Fibroblast of gingiva (primary cell): ENCODE data around the gene CDC42.

Source experiments
- DNase-seq: peaks from one replicate; pipeline ENCODE4 v3.0.0-alpha.2; 2011; ENCODE audit warnings: low read depth

CDC42 gene

DNA sequence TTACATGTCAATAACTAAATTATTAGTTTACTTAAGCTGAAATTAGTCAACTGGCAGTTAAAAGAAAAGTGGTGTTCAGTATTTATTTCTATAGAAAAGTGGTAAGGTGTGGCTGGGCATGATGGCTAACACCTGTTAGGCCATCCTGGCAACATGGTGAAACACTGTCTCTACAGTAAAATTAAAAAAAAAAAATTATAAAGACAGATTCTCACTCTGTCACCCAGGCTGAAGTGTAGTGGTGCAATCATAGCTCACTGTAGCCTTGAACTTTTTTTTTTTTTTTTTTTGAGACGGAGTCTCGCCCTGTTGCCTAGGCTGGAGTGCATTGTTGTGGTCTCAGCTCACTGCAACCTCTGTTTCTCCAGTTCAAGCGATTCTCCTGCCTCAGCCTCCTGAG lies 57.5 kb downstream of the CDC42 start:
- no peak for DNase-seq

DNA sequence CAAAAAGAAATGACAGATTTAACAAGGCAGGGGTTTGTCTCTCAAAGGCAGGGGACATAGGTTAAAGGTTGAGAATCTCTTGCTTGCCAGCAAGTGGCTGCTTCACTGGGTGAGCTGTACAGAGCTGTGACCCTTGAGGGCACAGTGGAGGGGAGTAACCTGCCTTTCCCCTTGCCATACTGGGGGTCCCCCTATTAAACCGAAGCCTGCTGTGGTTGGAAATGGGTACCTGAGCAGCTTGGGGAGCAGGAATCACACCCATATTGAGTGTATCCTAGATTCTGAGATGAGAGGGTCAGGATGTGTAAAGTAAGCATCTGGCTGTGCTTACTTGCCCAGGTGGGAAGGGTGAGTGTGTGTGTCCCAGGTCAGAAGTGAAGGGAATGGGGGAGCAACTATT lies 58.6 kb downstream of the CDC42 start:
- no peak for DNase-seq

DNA sequence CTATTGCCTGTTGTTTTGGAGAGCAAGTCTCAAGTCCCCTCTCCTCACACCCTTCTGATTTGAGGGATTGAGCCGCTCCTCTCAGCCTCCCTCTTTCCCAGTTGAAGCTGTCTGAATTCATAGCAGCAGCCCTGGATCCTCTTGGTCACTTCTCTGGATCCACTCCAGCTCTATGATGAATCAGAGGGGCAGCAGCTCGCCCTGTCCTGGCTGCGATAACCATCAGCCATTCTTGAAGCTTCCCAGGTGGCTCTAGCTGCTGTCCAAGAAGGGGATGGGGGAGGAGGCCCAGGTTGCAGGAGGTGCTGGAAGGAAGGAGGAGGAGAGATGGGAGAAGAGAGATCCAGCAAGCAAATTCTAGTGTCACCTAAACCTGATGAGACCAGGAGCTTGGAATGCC lies 59.1 kb downstream of the CDC42 start:
- no peak for DNase-seq

DNA sequence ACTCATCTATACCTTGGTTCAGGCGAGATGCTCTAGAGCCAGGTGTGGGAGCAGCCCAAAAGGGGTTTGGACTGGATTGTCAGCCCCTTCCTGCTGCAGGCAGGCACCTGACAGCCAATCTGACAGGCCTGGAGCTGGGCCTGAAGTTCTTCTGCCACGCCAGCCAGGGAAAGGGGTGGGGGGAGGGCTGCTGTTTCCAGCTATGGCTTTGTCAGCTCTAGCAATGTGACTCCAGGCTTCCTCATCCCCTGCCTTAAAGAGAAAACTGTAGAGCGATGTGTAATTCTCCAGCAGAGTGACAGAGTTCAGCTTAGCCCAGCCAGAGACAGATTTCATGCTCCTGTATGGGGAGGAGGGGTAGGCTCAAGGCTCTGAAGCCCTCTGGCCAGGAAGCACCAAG lies 60.0 kb downstream of the CDC42 start:
- DNase-seq = no peak

DNA sequence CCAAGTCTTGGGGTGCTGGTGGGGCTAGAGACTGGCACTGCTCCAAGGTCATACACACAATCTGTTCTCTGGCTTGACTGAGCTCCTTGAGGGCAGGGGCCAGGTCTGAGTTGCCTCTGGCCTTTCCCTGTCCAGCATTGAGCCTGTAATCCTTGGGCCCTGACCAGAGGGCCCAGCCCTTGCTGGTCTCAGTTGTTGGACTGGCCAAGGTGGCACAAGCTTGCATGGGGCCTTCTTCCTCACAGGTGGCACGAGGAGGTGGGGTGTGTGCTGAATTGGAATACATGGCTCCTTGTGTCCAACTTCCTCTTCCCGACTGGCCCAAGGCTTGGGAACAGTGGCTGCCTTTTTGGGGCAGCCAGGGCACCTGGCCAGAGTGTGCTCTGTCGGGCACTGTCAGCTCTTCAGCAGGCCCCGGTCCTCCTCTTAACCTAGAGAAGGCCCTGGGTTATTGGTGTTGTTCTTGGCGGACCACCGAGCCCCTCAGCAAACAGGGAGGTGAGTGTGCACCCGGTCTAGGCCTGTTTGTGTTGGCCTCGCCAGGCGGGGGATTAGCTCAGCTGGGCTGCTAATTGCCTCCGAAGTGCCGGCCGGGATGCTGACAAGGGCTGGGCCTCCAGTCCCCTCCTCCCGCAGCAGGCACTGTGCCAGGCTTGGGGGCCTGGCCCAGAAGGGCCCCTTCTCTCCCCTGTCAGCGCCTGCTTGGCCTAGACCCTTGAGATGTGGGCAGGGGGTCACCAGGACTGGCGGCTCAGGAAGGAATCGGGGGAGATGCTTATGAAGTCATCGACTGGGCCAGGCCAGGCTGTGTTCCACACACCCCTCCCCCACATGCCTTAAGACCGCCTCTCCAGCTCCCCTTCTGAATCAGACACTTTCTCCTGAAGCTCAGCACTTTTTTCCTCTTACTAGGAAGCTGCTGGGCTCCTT lies 61.8 kb downstream of the CDC42 start:
- no peak for DNase-seq

DNA sequence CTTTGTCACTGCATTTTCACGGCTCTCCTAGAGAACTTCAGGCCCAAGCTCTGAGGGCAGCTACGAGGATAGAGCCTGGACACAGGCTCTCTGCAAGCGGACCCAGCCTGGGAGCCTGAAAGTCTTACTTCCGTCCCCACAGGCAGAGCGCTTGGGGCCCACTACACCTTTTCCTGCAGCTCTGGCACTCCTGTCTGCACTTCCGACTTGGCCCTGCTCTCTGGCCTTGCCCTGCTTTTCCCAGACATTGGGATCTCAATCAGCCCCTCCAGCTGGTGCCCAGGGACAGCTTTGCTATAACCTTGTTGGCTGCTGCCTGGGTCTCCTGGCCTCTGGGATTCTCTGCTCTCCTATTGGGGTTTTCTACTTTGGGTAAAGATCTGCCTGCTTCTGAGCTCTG lies 62.8 kb downstream of the CDC42 start:
- no peak for DNase-seq

DNA sequence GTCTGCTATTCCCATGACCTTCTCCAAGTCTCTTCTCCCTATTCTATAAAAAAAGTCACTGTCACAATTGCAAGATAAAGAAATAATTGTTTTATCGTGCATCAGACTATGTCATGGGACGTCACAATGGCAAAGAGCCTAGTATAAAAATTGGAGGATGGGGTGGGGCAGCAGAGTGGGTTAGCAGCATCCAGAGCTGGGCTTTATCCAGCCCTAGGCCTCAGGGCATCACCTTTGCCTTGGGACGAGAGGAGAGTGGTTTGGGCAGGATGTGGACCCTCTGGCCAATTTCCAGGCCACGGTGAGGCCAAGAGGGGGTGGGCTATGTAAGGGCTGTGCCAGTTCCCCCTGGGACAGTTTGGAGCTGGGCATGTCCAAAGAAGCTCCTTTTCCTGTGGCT lies 64.7 kb downstream of the CDC42 start:
- no peak for DNase-seq

DNA sequence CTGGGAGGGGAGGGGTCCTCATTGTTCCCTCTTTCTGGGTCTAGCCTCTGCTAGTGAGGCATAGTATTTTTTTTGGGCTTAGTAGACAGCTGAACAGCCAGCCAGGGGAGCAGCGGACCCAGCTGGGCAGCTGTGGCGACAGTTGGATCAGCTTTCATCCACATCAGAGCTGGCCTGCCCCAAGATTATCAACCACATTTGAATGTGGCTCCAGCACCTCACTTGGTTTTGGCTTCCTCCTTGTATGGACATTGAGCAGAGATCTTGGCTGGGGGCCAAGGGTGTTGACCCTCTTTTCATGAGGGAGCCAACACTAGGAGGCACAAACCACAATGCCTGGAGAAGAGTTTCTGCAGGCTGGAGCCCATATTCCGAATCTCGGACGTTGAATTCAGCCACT lies 65.3 kb downstream of the CDC42 start:
- peak; percentile 3 for DNase-seq

DNA sequence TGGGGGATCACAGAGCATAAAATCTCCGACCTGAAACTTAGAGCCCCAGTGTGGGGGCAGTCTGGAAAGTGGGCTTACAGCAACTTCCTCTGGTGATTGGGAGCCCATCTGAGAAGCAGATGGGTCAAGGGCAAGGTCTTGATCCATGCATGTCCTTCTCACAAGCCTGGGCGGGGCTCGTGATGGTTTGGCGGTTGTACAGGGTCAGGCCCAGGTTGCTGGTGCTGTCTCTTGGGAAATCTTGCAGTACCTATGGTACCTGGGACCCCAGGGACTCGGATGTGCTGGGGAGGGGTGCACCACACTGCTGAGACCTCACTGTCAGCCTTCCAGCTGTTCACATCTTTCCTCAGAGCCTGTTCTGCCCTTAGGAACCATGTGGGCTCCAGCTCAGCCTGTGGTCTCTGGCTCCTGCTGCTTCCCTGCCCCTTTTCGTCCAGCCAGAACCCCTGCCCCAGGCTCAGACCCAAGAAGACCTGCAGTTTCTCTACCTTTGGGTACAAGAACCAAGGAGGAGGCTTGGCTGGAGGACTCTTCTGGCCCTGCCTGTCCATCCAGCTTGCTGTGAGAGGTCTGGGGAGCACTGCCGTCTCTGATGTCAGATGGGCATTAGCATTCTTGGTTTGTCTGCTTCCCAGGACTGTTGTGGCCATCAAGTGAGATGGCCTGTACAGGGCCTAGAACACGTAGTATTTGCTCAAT lies 65.9 kb downstream of the CDC42 start:
- DNase-seq = no peak

DNA sequence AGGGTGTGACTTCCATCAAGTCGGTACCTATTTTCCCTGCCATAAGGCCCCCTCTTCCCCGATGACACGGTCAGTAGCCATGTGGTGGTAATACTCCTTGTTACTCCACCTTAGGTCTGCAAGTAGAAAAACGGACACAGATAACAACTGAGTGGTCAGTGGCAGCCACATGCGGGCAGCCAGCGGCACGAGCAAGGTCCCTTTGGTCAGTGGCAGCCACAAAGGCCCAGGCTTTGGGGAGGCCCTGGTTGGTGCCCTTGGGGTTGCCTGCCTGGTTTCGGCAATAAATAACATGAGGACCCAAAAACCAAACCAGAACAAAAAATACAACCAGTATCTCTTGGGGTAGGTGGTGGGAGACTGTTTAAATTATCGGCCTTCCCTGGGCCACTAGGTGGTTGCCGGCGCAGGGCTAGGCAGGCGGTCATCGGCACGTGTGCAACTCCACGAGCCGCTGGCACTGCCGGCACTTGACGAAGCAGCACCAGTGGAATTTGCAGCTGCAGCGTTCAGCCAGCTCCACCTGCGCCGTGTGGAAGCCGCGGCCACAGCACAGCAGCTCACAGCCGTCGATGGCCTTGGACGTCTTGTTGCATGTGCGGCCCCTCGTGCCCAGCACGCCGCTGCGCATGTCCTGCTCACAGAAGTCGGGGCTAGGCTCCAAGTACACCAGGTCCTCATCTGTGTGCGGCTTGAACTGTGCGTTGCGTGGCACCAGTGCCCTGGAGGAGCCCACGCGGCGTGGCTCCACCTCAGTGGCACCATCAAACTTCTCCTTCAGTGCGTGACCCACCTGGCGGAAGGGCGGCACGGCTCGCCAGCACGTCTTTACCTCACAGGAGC lies 67.3 kb downstream of the CDC42 start:
- DNase-seq = no peak

DNA sequence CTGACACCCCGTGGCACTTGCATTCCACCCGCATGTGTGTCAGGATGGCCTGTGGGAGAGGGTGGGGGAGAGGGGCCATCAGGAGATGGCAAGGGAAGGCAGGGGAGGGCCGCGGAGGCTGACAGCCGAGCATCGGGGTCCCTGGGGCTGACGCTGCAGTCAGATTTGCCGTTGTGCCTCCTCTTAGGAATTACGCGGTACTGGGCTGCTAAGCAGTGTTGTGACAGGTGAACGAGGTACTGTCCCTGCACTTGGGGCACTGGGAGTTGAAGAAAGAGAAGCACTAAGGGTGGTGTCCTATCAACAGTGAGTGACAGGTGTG lies 67.9 kb downstream of the CDC42 start:
- DNase-seq = no peak

DNA sequence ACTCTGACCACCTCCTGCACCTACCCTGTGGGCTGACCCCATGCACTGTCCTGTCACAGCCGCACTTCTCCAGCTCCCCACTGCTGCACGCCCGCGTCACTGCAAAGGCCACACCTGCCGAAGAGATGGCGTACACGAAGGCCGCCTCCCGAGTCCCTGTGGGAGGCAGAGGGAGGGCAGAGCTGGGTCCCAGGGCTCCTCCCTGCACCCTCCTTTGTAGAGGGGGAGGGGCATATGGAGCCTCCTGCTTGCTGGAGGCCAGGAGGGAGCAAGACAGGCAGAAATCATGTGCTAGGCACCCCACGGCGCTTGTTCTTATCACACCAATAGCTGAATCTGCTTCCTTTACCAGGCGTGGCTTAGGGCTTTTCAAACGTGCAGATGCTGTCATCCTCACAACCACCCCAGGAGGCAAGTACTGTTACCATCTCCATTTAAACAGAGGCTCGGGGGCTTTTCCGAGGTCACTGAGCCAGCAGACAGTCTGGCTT lies 69.0 kb downstream of the CDC42 start:
- no peak for DNase-seq

DNA sequence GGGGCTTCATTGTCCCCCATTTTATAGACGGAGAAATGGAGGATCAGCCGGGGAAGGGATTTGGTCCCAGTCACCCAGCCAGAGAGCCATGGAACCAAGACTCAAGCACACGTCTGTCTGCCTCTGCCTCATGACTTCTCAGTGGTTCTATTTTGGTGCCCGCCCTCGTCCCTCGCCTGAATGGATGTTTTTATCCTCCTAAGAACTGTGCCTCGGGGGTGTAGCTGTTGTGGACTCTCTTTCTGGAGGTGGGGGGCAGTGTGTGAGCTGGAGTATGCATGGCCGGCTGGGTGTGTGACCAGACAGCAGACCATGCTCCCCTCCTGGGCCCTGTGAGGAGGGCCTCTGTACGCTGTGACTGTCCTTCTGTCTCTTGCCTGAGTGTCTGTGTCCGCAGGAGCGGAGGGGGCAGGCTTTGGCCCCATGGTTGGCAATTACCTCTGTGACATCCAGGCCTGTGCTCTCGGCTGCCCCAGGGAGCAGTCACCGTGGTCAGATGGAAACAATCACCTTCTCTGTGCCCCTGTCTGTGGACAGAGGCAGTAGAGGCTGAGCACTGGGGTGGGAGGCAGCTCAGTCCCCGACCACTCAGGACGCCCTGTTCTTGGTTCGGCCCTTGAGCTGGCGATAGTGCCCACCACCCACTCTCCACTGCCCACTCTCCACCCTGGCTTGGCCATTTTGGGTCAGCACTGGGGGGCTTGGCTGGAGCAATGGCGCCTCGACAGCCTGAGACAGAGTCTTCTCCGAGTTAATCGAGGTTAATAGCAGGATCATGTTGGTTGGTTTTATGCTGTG lies 70.0 kb downstream of the CDC42 start:
- DNase-seq = no peak

DNA sequence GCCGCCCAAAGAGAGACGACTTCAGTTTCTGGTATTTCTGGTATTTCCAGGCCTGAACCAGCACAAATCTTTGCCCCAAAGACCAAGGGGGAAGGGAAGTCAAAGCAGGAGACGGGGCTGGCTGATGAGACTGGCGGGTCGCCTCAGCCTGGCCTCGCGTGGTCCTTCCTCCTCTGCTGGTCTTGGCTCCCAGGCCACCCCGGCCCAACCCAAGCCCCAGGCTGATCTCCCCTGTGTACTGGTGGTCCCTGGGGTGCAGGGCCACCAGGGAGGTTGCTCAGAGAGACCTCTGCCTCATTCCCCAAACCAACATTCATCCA lies 70.5 kb downstream of the CDC42 start:
- DNase-seq = no peak

DNA sequence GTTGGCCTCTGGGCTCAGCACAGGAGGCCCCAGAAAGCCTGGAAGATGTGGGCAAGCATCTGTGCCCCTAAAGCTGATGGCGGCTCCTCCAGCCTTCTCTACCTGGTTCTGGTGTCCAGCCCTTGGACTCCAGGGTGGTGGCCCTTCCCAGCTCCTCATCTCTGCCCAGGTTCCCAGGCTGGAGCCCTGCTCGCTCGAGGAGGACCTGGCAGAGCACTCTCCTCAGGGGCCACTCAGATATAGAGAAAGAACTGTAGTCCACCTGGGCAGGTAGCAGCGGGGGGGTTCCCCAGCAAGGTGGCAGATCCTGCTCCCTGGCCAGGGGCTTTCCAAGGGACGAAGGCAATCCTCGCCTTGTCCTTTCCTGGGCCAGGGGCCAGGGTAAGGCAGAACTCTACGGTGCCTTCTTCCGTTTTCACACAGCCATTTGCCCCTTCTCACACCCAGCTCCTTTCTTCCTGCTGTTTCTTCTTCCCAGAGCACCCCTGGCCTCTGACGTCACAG lies 71.4 kb downstream of the CDC42 start:
- DNase-seq = no peak

DNA sequence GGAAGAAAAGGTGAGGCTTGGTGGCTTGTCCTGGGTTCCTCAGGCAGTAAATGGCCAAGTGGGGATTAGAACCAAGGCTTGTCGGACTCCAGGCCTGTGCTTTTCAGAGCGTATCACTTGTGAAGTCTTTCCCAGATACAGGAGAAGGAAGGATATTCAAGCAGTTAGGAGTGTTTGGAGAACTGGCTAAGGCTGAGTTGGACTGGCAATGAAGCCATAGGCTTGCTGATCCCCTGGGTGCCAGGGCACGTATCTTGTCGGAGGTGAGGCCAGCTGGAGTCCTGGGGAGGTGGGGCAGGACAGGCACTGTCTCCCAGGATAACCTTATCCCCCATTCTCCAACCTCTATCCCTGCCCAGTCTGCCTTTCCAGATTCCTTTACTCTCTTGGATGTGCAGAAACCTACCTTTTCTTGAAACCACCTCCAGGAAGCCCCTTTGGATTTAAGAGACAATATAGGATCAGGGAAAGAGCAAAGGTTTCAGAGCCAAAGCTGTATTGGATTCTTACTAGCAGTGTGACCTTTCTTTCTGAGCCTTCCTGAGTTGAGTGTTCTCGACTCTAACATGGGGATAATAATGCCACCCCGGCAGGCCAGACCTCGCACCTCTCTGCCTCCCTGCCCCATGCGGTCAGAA lies 72.2 kb downstream of the CDC42 start:
- DNase-seq = no peak

DNA sequence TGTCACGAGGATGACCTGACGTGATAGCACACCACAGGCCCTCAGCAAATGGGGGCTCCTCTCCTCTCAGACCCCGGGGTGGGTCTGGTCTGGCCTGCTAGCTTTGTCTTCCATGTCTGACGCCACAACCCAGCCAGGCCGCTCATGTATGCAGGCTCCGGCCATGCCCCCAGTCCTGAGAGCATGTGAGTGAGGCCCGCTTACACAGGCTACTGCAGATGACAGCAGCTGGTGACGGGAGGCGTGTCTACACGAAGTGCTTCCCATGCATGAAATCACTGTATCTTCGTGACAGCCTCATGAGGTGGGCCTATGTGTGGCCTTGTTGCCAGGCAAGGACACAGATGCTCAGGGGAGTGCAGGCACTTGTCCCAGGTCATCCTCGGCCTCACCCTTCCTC lies 74.0 kb downstream of the CDC42 start:
- DNase-seq = no peak

DNA sequence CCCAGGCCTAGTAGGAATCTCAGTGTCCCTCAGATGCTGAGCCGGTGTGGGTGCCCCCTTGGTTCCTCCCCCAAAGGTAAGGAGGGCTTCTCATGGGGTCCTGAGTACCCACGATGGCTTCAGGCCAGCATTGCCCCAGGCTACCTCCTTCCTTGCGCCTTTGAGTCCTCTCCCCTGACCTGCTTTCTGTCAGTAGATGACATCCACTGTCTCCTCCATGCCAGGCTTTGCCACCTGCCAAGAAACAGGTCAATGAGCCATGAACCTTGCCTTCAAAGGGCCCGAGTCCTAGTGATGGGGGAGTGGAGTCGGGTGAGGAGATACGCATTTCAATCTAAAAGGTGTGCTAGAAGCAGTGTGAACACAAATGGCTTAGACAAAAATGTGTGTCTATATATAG lies 74.7 kb downstream of the CDC42 start:
- DNase-seq = no peak

DNA sequence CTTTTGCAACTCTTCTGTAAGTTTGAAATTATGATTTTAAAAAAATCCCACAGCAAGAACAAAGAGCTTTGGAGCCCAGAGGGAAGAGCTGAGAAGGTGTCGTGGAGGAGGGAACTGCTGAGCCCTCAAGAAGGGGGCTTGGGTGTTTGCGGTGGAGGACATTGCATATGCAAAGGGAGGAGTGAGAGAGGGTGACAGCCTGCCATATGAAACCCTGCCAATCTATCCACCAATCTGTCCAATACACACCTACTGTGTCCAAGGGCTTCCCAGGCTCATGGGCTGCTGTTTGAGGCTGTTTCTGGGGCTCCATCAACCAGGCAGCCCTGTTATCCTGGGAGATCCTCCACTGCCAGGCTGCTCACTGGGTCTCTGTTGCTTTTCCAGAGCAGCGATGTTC lies 75.2 kb downstream of the CDC42 start:
- DNase-seq = no peak

DNA sequence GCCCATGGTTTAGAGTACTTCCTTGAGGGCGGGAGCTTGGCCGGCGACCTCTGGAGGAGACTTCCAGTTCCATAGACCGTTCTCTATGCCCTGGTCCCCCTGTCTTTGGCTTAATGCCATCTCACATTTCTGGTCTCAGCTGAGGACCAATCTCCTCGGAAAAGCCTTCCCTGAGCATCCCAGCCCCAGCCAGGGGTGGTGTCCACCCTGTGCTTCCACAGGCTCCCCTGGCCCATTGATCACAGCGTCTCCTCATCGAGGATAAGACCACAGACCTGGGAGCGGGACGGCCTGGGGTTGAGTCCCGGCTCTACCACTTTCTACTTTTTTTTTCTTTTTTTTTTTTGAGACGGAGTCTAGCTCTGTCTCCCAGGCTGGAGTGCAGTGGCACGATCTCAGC lies 75.9 kb downstream of the CDC42 start:
- DNase-seq = no peak

DNA sequence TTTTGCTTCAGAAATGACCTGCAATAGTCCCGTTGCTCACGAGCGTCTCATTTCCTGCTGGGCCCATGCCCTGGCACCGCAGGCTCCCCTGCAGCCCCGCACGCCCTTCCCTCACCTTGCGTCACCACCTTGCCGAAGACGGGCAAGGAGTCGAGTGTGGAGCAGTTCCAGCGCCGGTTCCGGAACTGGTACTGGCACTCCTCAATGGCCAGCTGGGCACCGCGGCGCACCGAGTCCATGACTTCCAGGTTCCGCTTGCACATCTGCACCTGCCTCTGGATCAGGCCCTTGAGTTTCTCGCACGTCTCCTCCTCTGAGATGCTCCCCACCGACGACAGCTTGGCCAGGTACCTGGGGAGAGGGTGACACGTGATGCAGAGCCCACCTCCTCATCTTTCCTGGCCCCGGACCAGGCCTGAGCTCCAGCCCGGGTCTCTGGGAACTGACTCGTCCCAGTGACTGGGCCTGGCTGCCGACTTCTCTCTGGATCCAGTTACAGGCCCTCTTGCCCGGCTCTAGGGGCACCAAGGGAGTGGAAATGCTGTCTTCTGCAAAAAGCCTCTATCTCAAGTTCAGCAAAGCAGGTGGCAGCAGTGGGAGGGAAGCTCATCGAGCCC lies 77.1 kb downstream of the CDC42 start:
- DNase-seq = no peak
